H9 (cell line): ENCODE results near the gene MYOM1. TPM values are rescaled to one million over a fixed set of nuclear protein-coding genes. Genes with fewer than 3 reads are reported as not detected.

Experiments
- DNase-seq: peaks from one replicate; pipeline ENCODE4 v3.0.0-alpha.2; 2017
- H2AFZ ChIP-seq: one replicate; pipeline ENCODE4 v1.6.1; 2013; ENCODE audit warnings: mild to moderate bottlenecking, low read length, control low read depth, moderate library complexity
- H2AK5ac ChIP-seq: 2 replicates; pipeline ENCODE4 v1.6.1; 2013; ENCODE audit warnings: low read length, control low read depth, mixed read lengths; ENCODE audit not compliant: insufficient read length
- H2BK120ac ChIP-seq: one replicate; pipeline ENCODE4 v1.6.1; 2013; ENCODE audit warnings: low read depth, mild to moderate bottlenecking, low read length, control low read depth, inconsistent platforms; ENCODE audit not compliant: poor library complexity, severe bottlenecking
- H2BK12ac ChIP-seq: 2 replicates; pipeline ENCODE4 v1.6.1; 2013; ENCODE audit warnings: low read length, control low read depth, mixed read lengths, low read depth; ENCODE audit not compliant: insufficient read length
- H2BK15ac ChIP-seq: 2 replicates; pipeline ENCODE4 v1.6.1; 2013; ENCODE audit warnings: low read depth, low read length, control low read depth
- H2BK20ac ChIP-seq: one replicate; pipeline ENCODE4 v1.6.1; 2013; ENCODE audit warnings: low read depth, mild to moderate bottlenecking, low read length, control low read depth, inconsistent platforms; ENCODE audit not compliant: poor library complexity, severe bottlenecking
- H2BK5ac ChIP-seq: 2 replicates; pipeline ENCODE4 v1.6.1; 2013; ENCODE audit warnings: low read length, control low read depth, mixed read lengths; ENCODE audit not compliant: insufficient read length
- H3K14ac ChIP-seq: 2 replicates; pipeline ENCODE4 v1.6.1; 2013; ENCODE audit warnings: low read length, control low read depth; ENCODE audit not compliant: insufficient read depth
- H3K18ac ChIP-seq: 2 replicates; pipeline ENCODE4 v1.6.1; 2013; ENCODE audit warnings: low read depth, mild to moderate bottlenecking, mixed read lengths, low read length, control low read depth; ENCODE audit not compliant: insufficient read length
- H3K23ac ChIP-seq: 2 replicates; pipeline ENCODE4 v1.6.1; 2013; ENCODE audit warnings: low read length, control low read depth, mixed read lengths, low read depth; ENCODE audit not compliant: insufficient read length
- H3K23me2 ChIP-seq: 2 replicates; pipeline ENCODE4 v1.6.1; 2013; ENCODE audit warnings: low read depth, mild to moderate bottlenecking, mixed read lengths, low read length, control low read depth; ENCODE audit not compliant: insufficient read length, poor library complexity, severe bottlenecking
- H3K27ac ChIP-seq: 2 replicates; pipeline ENCODE4 v1.5.1; 2013; ENCODE audit warnings: low read length, control low read depth, mixed read lengths, low read depth; ENCODE audit not compliant: insufficient read length
- H3K27me3 ChIP-seq: 2 replicates; pipeline ENCODE4 v1.6.1; 2013; ENCODE audit warnings: low read length, control low read depth, inconsistent platforms; ENCODE audit not compliant: insufficient read depth
- H3K4ac ChIP-seq: 2 replicates; pipeline ENCODE4 v1.6.1; 2013; ENCODE audit warnings: low read depth, mild to moderate bottlenecking, control low read depth, inconsistent platforms, low read length, moderate library complexity
- H3K4me1 ChIP-seq: 2 replicates; pipeline ENCODE4 v1.6.1; 2013; ENCODE audit warnings: low read length, control low read depth, inconsistent platforms; ENCODE audit not compliant: insufficient read depth
- H3K4me2 ChIP-seq: 2 replicates; pipeline ENCODE4 v1.6.1; 2013; ENCODE audit warnings: low read length, control low read depth, mixed read lengths; ENCODE audit not compliant: insufficient read length, insufficient read depth
- H3K56ac ChIP-seq: 2 replicates; pipeline ENCODE4 v1.6.1; 2013; ENCODE audit warnings: low read depth, mild to moderate bottlenecking, mixed read lengths, low read length, control low read depth; ENCODE audit not compliant: insufficient read length
- H3K79me1 ChIP-seq: 2 replicates; pipeline ENCODE4 v1.6.1; 2013; ENCODE audit warnings: low read depth, mild to moderate bottlenecking, moderate library complexity, low read length, control low read depth, inconsistent platforms; ENCODE audit not compliant: insufficient read depth, poor library complexity, severe bottlenecking
- H3K79me2 ChIP-seq: 2 replicates; pipeline ENCODE4 v1.6.1; 2013; ENCODE audit warnings: low read length, control low read depth, inconsistent platforms; ENCODE audit not compliant: insufficient read depth
- H3K9ac ChIP-seq: 2 replicates; pipeline ENCODE4 v1.6.1; 2013; ENCODE audit warnings: low read length, control low read depth, mixed read lengths; ENCODE audit not compliant: insufficient read length; ENCODE audit errors: extremely low read depth
- H3K9me3 ChIP-seq: one replicate; pipeline ENCODE4 v1.6.1; 2013; ENCODE audit warnings: low read depth, low read length, inconsistent platforms; ENCODE audit not compliant: control insufficient read depth
- H3T11ph ChIP-seq: one replicate; pipeline ENCODE4 v1.6.1; 2013; ENCODE audit warnings: mild to moderate bottlenecking, low read length, control low read depth, inconsistent platforms
- H4K20me1 ChIP-seq: one replicate; pipeline ENCODE4 v1.6.1; 2013; ENCODE audit not compliant: control insufficient read depth, insufficient read length, insufficient read depth
- H4K5ac ChIP-seq: 2 replicates; pipeline ENCODE4 v1.6.1; 2013; ENCODE audit warnings: low read depth, mild to moderate bottlenecking, mixed read lengths, low read length, control low read depth; ENCODE audit not compliant: insufficient read length
- H4K8ac ChIP-seq: replicated peaks from 2 replicates; pipeline ENCODE4 v1.6.1; 2013; ENCODE audit warnings: low read length, control low read depth, mixed read lengths, low read depth; ENCODE audit not compliant: insufficient read length
- H4K91ac ChIP-seq: 2 replicates; pipeline ENCODE4 v1.6.1; 2013; ENCODE audit warnings: low read depth, mild to moderate bottlenecking, moderate library complexity, mixed read lengths, low read length, control low read depth; ENCODE audit not compliant: insufficient read length
- H3K27ac Mint-ChIP-seq, 3 experiments: 2 replicates in 2 of 3; 3 replicates in 1 of 3; pipeline ENCODE4 v1.8.0; 2020 to 2021; ENCODE audit warnings: mixed read lengths in 3 of 3, mild to moderate bottlenecking in 1 of 3, moderate library complexity in 1 of 3
- H3K27me3 Mint-ChIP-seq: 2 replicates; pipeline ENCODE4 v1.8.0; 2021; ENCODE audit warnings: low read depth, mild to moderate bottlenecking, moderate library complexity, mixed read lengths
- H3K36me3 Mint-ChIP-seq, 3 experiments: 2 replicates in 2 of 3; 3 replicates in 1 of 3; pipeline ENCODE4 v1.8.0; 2020 to 2021; ENCODE audit warnings: low read depth in 3 of 3, mixed read lengths in 3 of 3; ENCODE audit not compliant: insufficient read depth in 1 of 3
- H3K4me1 Mint-ChIP-seq, 2 experiments: 2 replicates each; pipeline ENCODE4 v1.8.0; 2020; ENCODE audit warnings: mixed read lengths in 2 of 2
- H3K4me3 Mint-ChIP-seq, 2 experiments: 2 replicates in 1 of 2; 3 replicates in 1 of 2; pipeline ENCODE4 v1.8.0; 2020 to 2021; ENCODE audit warnings: mild to moderate bottlenecking in 2 of 2, mixed read lengths in 2 of 2, moderate library complexity in 1 of 2
- H3K9me3 Mint-ChIP-seq, 2 experiments: 2 replicates in 1 of 2; 3 replicates in 1 of 2; pipeline ENCODE4 v1.8.0; 2020; ENCODE audit warnings: mild to moderate bottlenecking in 2 of 2, mixed read lengths in 2 of 2, moderate library complexity in 1 of 2
- WGBS: extraction: QIAGEN DNeasy Blood & Tissue Kit; methylation state at CpG from one replicate; pipeline ENCODE4 v1.1.7; 2013; ENCODE audit warnings: missing lambda C conversion rate, low lambda C conversion rate, mixed read lengths; ENCODE audit not compliant: insufficient read length; ENCODE audit errors: extremely low coverage; 5-methylcytosine and 5-hydroxymethylcytosine counted together
- total RNA-seq: library from RNA; stranded (reverse); gene quantifications from 2 replicates; pipeline ENCODE4 v1.2.1, GENCODE V29; 2021
- TF ChIP-seq, protein P1 (sequence below): fragments of 200-600 bp; sonication (generic); conservative IDR thresholded peaks from 3 replicates; pipeline ENCODE4 v1.8.0; 2021; ENCODE audit warnings: antibody characterized with exemption, mild to moderate bottlenecking

The MYOM1 gene
- total RNA-seq, 1 experiment from 2014 or later, result 0.17 TPM

DNA sequence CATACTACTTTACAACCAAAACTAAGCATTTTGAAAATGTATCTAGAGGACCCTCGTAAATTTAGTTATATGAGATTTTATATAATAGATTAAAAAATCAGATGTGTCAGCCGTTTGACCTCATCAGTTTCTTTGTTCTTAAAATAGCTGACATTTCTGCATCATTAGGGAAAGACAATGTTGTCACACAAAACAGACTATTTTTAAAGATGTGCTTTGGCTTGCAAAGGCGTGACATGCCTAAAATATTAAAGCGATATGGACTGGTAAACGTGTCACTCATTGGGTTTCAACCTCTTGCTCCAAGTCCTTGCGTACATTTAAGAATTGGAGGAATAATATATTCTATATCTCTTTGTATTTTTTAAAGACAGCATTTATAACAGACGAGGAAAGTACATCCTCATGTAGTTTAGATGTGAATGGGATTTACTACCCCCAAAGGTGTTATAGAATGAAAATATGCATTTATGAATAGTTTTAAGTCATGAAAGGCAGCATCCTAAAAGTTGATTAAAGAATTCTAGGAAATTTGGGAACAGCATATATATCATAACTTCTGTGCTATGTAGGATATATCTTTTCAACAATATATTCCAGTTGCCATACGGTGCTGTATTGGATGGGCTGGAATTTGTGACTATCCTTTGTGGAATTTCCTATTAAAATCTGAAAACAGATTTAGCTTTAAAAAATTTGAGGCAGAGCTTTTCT, 31.6 kb upstream of the MYOM1 start:
- no peak overlapping the region for H2BK12ac ChIP-seq
- DNase-seq, result no peak
- no peak overlapping the region for H3K23ac ChIP-seq
- H4K91ac ChIP-seq, result no peak overlapping the region
- no peak overlapping the region for H3K56ac ChIP-seq
- H3K27me3 ChIP-seq, result no peaks in the 10 kb centered on the region
- no peak overlapping the region for H3K27ac ChIP-seq
- H2BK120ac ChIP-seq, result no peak overlapping the region
- H3K18ac ChIP-seq, result no peak overlapping the region
- H3T11ph ChIP-seq, result no peak overlapping the region
- H2BK5ac ChIP-seq, result no peak overlapping the region
- TF ChIP-seq, protein P1, sequence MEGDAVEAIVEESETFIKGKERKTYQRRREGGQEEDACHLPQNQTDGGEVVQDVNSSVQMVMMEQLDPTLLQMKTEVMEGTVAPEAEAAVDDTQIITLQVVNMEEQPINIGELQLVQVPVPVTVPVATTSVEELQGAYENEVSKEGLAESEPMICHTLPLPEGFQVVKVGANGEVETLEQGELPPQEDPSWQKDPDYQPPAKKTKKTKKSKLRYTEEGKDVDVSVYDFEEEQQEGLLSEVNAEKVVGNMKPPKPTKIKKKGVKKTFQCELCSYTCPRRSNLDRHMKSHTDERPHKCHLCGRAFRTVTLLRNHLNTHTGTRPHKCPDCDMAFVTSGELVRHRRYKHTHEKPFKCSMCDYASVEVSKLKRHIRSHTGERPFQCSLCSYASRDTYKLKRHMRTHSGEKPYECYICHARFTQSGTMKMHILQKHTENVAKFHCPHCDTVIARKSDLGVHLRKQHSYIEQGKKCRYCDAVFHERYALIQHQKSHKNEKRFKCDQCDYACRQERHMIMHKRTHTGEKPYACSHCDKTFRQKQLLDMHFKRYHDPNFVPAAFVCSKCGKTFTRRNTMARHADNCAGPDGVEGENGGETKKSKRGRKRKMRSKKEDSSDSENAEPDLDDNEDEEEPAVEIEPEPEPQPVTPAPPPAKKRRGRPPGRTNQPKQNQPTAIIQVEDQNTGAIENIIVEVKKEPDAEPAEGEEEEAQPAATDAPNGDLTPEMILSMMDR, result no peak
- no peaks in the 10 kb centered on the region for H3K4me1 ChIP-seq
- H3K9ac ChIP-seq, result no peak overlapping the region
- Mint-ChIP-seq H3K27ac (no peak overlapping the region), H3K4me3 (no peak overlapping the region), H3K9me3 (no peaks in the 10 kb centered on the region), H3K27me3 (no peaks in the 10 kb centered on the region), H3K36me3 (peaks cover 32 to 50% (median 48%) of the 10 kb centered on the region in 3 experiments), H3K4me1 (peaks cover 16 to 24% of the 10 kb centered on the region in 2 experiments)
- no peak overlapping the region for H3K4me2 ChIP-seq
- no peak overlapping the region for H3K14ac ChIP-seq
- H3K9me3 ChIP-seq, result no peaks in the 10 kb centered on the region
- peaks cover 20% of the 10 kb centered on the region; the same call in 1 of the 2 replicates for H3K79me2 ChIP-seq
- no peaks in the 10 kb centered on the region for H3K79me1 ChIP-seq
- H4K20me1 ChIP-seq, result no peaks in the 10 kb centered on the region
- no peak overlapping the region for H3K4ac ChIP-seq
- peaks cover 10% of the 10 kb centered on the region for H3K23me2 ChIP-seq
- no peak overlapping the region for H2BK20ac ChIP-seq
- H2AK5ac ChIP-seq, result no peak overlapping the region
- WGBS, result no CpG with 5 or more reads among the region's 8 CpGs
- H4K5ac ChIP-seq, result no peak overlapping the region
- no peak overlapping the region for H2AFZ ChIP-seq
- H2BK15ac ChIP-seq, result no peak overlapping the region
- H4K8ac ChIP-seq, result no peak overlapping the region
